Adrenal gland (tissue), 12 donors: ENCODE measurements around the gene SLC22A16. TPM values are rescaled to one million over a fixed set of nuclear protein-coding genes. Genes with fewer than 3 reads are reported as not detected.

Experiments
- DNase-seq, 7 donors: peaks; one replicate each; pipeline ENCODE4 v3.0.0-alpha.2; 2019 to 2020
- H3K27ac ChIP-seq, 5 donors: fragments of 200-600 bp; sonication (generic) in 4 of 5; 1 replicate in 3 of 5; 2 replicates in 2 of 5; pipeline versions ENCODE4 v1.5.1 to v1.8.0; 2016 to 2020; ENCODE audit warnings: mild to moderate bottlenecking in 1 of 5
- H3K27me3 ChIP-seq: fragments of 200-600 bp; 2 replicates; pipeline ENCODE4 v1.8.0; 2021
- H3K36me3 ChIP-seq, 2 donors: fragments of 200-600 bp; replicated peaks in 1 of 2; 1 replicate in 1 of 2; 2 replicates in 1 of 2; pipeline versions ENCODE4 v1.5.1 to v1.8.0; 2018 to 2022
- H3K4me1 ChIP-seq, 2 donors: fragments of 200-600 bp; replicated peaks in 1 of 2; 1 replicate in 1 of 2; 2 replicates in 1 of 2; pipeline versions ENCODE4 v1.5.1 to v1.8.0; 2018 to 2021
- H3K4me3 ChIP-seq, 4 donors: fragments of 200-600 bp; sonication (generic) in 3 of 4; one replicate each; pipeline ENCODE4 v1.5.1; 2016 to 2018
- H3K9me3 ChIP-seq, 3 donors: fragments of 200-600 bp; sonication (generic) in 1 of 3; replicated peaks in 1 of 3; 1 replicate in 2 of 3; 2 replicates in 1 of 3; pipeline versions ENCODE4 v1.5.1 to v1.8.0; 2016 to 2021
- CTCF ChIP-seq, 6 experiments: fragments of 450-650 bp in 4 of 6; fragments of 200-600 bp in 2 of 6; sonication (generic) in 1 of 6; IDR thresholded peaks; 1 replicate in 5 of 6; 2 replicates in 1 of 6; pipeline versions ENCODE4 v1.5.1 to v1.8.0; 2016 to 2021; ENCODE audit warnings: antibody characterized with exemption in 6 of 6, mild to moderate bottlenecking in 2 of 6, moderate library complexity in 1 of 6
- POLR2A ChIP-seq, 2 donors: fragments of 450-650 bp; IDR thresholded peaks; one replicate each; pipeline ENCODE4 v1.6.1; 2017; ENCODE audit warnings: antibody characterized with exemption in 2 of 2, mild to moderate bottlenecking in 2 of 2, moderate library complexity in 1 of 2
- WGBS, 4 donors: extraction: QIAGEN DNeasy Blood & Tissue Kit in 2 of 4; methylation state at CpG; one replicate each; pipeline versions ENCODE4 v1.1.5 to v1.1.7; 2013 to 2017; 5-methylcytosine and 5-hydroxymethylcytosine counted together
- intact Hi-C, 2 donors: fragments of 100-400 bp; cut with DNase I; formaldehyde crosslinking; loops; one replicate each; pipeline versions ENCODE4 v1.14.1 to v1.15.0; 2022 to 2023
- polyA plus RNA-seq, 3 donors: library from polyadenylated mRNA; stranded (reverse); fragments of 200-250 nt in 2 of 3; fragments of 350-450 nt in 1 of 3; fragmentation: Illumina TruSeq in 1 of 3; extraction: RNeasy Lipid Tissue Mini Kit (QIAGEN cat#74804) in 1 of 3; gene quantifications; one replicate each; pipeline ENCODE4 v1.2.3, GENCODE V29; 2013 to 2014
- total RNA-seq, 9 donors: library from RNA; depleted of rRNA in 4 of 9; stranded (reverse); fragments of >200 nt in 4 of 9; fragments of 120-200 nt in 1 of 9; fragmentation: NEBNext Ultra II Directional in 1 of 9; extraction: Animal tissue kit (Norgen Biotek cat#: 25700) in 1 of 9; gene quantifications; one replicate each; pipeline versions ENCODE4 v1.1.0 to v1.2.4, GENCODE V29; 2013 to 2023
- donor health status: healthy with polysubstance abuse.
- donor health status: Bipolar disorder and iron deficiency.
- donor health status: DM: yes; HTN: yes; CAD: no.
- donor health status: DM: no; HTN: no; CAD: no.
- donor health status: DM: no; HTN: no; CAD: no.
- donor health status: DM: yes; HTN: yes; CAD: no.

Gene SLC22A16
- total and polyA plus RNA-seq, 12 donors: 0.11 to 1.6 (median 0.34) TPM; not detected in 7

GRCh38 chr6:110486756-110487155 is 10.3 kb upstream of the SLC22A16 start:
- no peaks in the 10 kb centered on the region for H3K36me3 ChIP-seq
- H3K4me3 ChIP-seq: no peak overlapping the region
- H3K4me1 ChIP-seq: no peaks in the 10 kb centered on the region
- no peak for TF ChIP-seq POLR2A (IDR thresholded peaks at IDR 0.05)
- no peak for TF ChIP-seq CTCF (IDR thresholded peaks at IDR 0.05)
- H3K27me3 ChIP-seq: no peaks in the 10 kb centered on the region
- DNase-seq: no peak
- H3K9me3 ChIP-seq: no peaks in the 10 kb centered on the region
- H3K27ac ChIP-seq: no peak overlapping the region
- 88 to 100% (median 93%) methylated on average over 1 of the region's 1 CpG for whole genome bisulfite sequencing, 4 donors
- intact Hi-C loops: no loop called here

DNA sequence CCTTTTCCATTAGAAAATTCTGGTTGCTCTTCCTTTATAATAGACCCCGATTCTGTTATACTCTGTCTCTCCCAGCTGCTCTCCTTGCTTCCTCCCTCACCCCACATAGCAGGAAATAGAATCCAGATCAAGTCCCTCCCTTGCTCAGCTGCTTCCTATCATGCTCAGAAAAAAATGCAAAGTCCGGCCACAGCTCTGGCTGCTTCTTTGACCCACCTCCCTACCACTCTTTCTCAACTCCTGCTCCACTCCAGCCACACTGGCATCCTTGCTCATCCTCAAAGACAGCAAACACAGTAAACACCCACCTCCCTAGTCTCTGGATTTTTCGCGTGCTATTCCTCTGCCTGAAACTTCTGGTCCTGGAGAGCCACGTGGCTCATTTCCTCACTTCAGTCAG is 9.1 kb upstream of the SLC22A16 start:
- H3K4me1 ChIP-seq: no peaks in the 10 kb centered on the region
- TF ChIP-seq CTCF (IDR thresholded peaks at IDR 0.05): no peak
- TF ChIP-seq POLR2A (IDR thresholded peaks at IDR 0.05): no peak
- H3K27ac ChIP-seq: no peak overlapping the region
- no peak for DNase-seq
- no peaks in the 10 kb centered on the region for H3K9me3 ChIP-seq
- no peak overlapping the region for H3K4me3 ChIP-seq
- WGBS, 4 donors: 47 to 59% (median 52%) methylated on average over 5 of the region's 5 CpGs
- no peaks in the 10 kb centered on the region for H3K27me3 ChIP-seq
- intact Hi-C loops: no loop called here
- H3K36me3 ChIP-seq: no peaks in the 10 kb centered on the region

GRCh38 chr6:110484321-110484720 is 7.9 kb upstream of the SLC22A16 start:
- Histone ChIP-seq H3K27me3 (no peaks in the 10 kb centered on the region), H3K4me1 (no peaks in the 10 kb centered on the region), H3K36me3 (no peaks in the 10 kb centered on the region), H3K4me3 (no peak overlapping the region), H3K9me3 (no peaks in the 10 kb centered on the region), H3K27ac (no peak overlapping the region)
- WGBS, 4 donors: 65 to 81% (median 74%) methylated on average over 2 of the region's 2 CpGs
- TF ChIP-seq CTCF (IDR thresholded peaks at IDR 0.05) (no peak), POLR2A (IDR thresholded peaks at IDR 0.05) (no peak)
- DNase-seq: no peak
- intact Hi-C loops: no loop called here

DNA sequence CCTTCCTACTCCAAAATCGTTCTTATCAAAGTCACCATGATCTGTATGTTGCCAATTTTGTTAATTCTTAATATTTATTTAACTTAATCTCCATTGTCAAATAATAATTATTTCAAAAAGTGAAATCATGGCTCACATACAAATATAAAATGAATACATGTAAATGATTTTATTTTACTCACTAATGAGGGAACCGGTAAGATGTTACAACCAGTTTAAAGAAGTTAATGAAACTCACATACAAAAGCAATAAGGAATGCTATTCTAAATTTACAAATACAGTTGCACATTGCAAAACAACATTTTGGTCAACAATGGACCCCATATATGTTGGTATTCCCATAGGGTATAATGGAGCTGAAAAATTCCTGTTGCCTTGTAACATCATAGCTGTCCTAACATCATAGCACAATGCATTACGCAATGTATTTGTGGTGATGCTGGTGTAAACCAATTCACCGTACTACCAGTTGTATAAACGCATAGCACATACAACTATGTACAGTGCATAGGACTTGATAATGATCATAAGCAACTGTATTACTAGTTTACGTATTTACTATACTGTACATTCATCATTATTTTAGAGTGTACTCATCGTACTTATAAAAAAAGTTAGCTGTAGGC is 6.5 kb upstream of the SLC22A16 start:
- H3K27ac ChIP-seq: no peak overlapping the region
- TF ChIP-seq POLR2A (IDR thresholded peaks at IDR 0.05): no peak
- no peak for TF ChIP-seq CTCF (IDR thresholded peaks at IDR 0.05)
- H3K9me3 ChIP-seq: no peaks in the 10 kb centered on the region
- 77 to 81% (median 79%) methylated on average over 7 of the region's 7 CpGs for WGBS, 4 donors
- H3K4me3 ChIP-seq: no peak overlapping the region
- intact Hi-C loops: no loop called here
- no peaks in the 10 kb centered on the region for H3K4me1 ChIP-seq
- H3K36me3 ChIP-seq: no peaks in the 10 kb centered on the region
- no peaks in the 10 kb centered on the region for H3K27me3 ChIP-seq
- no peak for DNase-seq
